CD4-positive, alpha-beta T cell treated with Interleukin-4 for 4 hours (primary cell): Measurements from ENCODE around the gene GRAP.

Experiments
- DNase-seq: peaks from one replicate; pipeline ENCODE4 v3.0.0-alpha.2; 2020

Gene GRAP

GRCh38 chr17:18981335-18981641 is 65.5 kb downstream of the GRAP start:
- DNase-seq = no peak

GRCh38 chr17:18980682-18981334 is 65.9 kb downstream of the GRAP start:
- no peak for DNase-seq

- no peak for DNase-seq
These were observed 68.1 kb downstream of the GRAP start for GRCh38 chr17:18978655-18979054.

GRCh38 chr17:18978050-18978449 is 68.7 kb downstream of the GRAP start:
- DNase-seq = no peak

- DNase-seq = no peak
These were observed 69.1 kb downstream of the GRAP start for GRCh38 chr17:18977646-18978045.

- DNase-seq = no peak
These were observed 69.7 kb downstream of the GRAP start for GRCh38 chr17:18977021-18977420.

- DNase-seq = no peak
These were observed 70.6 kb downstream of the GRAP start for GRCh38 chr17:18976201-18976600.

- no peak for DNase-seq
These were observed 71.2 kb downstream of the GRAP start for GRCh38 chr17:18975597-18975996.

GRCh38 chr17:18974407-18975149 is 72.2 kb downstream of the GRAP start:
- DNase-seq = no peak

GRCh38 chr17:18971801-18972200 is 75.0 kb downstream of the GRAP start:
- no peak for DNase-seq
